GM10847 (cell line): ENCODE results near the gene HOPX.

Experiments
- POLR2A ChIP-seq: IDR thresholded peaks from 2 replicates; pipeline ENCODE4 v1.6.1; 2011; ENCODE audit not compliant: insufficient read length; ENCODE audit errors: extremely low read depth

HOPX gene

DNA sequence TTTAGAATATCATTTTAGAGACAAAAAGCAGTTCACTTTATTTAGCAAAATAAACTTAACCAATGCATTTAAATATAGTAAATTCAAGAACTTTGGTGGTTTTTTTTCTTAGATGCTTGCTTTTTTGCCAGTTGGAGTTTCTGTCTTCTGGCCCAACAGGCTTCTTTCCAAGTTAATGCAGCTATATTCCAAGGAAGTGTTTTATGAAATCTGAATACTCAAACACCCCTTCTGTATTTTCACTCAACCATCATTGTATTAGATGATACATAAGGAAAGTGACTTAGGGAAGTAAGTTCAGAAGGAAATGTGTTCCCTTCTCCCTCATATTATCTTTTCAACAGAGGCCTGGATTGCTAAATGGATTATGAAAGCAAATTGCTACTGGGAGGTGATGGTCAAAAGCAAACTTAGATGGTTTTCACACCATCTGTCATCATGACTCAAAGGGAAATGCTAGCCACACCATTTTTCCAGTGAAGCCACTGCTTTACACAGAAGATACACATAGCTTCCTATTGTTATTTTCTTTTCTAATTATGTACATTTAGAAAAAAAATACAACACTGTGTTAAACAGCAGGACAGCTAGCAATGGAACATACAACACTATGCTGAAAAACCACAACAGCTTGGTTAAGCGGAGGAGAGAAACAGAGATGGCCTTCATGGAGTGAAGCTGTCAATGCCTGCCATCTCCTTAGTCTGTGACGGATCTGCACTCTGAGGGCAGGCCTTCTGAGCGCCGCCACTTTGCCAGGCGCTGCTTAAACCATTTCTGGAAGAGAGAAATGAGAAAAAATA lies 32.9 kb downstream of the HOPX start:
- no peak for TF ChIP-seq POLR2A

DNA sequence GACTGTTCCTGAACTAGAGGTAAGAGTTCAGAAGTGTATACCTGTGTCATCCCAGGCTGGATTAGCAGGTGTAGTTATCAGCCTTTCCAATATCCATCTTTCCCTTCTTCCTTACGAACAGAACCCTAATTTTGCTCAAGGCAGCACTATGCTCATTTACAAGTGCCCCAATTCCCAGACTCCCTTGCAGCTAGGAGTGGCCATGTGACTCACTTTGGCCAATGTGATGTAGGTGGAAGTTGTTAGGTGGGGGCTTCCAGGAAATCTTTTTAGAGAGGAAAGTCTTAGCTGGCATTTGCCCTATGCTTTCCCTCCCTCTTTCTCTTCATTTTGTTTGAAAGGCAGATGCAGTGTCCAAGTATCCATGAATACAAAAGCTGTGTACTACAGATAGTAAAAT lies 34.8 kb downstream of the HOPX start:
- TF ChIP-seq POLR2A, result no peak

DNA sequence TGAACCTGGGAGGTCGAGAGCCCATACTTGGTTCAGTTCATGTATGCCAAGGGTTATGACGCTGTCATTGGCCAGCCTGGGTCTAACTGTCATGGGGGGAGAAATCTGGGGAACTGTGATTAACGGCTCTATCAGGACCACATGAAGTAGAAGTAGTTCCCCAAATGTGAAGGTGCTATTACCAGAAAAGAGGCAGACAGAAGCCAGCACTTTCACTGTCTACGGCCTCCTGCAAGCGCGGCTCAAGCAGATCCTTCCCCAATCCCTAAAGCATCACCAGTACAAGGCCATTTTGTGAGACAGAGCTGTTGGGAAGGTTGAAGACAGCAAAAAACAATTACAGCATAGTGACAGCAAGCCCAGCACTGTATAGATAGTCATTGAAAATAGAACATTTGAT lies 37.5 kb downstream of the HOPX start:
- TF ChIP-seq POLR2A, result no peak

GRCh38 chr4:56641494-56642051 lies 39.5 kb downstream of the HOPX start:
- no peak for TF ChIP-seq POLR2A

DNA sequence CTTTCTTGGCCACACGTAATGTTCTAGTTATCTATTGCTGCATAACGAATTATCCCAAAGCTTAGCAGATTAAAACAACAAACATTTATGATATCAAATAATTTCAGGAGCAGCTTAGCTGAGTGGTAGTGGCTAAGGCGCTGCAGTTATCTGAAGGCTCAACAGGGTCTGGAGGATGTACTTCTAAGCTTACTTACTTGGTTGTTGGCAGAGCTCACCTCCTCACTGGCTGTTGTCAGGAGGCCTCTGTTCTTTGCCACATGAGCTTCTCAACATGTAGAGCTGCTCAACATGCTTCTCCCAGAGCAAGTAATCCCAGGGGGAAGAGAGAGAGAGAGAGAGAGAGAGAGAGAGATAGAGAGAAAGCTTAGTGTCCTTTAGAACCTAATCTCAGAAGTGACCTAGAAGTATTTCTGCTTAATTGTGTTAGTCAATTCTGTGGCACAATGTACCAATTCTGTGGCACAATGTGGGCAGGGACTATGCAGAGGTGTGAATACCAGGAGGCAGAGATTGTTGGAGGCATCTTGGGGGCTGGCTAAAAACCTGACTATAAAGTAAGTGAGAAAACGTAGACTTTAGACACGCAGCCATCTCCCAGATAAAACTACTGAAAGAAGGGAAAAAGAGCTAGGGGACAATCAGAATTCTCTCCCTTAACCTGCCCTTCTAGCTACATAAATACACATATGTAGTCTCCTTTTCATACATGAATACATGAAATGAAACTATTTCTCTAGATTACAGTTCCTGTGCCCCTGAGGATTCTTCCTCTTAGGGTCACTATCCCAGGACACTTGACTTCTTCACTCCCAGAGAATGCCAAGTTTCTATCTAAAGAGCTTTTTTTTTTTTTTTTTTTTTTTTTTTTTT lies 40.2 kb downstream of the HOPX start:
- no peak for TF ChIP-seq POLR2A

DNA sequence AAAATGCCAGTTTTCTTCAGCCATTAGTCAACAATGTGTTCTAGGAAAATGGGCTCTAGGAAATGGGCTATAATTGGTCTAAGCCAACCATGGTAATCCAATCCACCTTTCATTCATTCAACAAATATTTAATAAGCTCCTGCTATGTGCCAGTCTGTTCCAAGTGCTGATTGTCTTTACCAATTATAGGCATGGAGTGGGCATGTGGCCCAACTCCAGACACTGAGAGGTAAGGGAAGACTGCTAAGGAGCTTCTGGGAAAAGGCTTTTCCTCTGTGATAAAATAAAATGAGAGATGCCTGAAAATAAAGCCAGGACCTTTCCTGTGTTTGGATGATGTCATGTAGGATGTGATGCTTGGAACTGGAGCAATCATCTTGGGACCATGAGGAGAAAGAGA lies 43.3 kb downstream of the HOPX start:
- TF ChIP-seq POLR2A, result no peak

DNA sequence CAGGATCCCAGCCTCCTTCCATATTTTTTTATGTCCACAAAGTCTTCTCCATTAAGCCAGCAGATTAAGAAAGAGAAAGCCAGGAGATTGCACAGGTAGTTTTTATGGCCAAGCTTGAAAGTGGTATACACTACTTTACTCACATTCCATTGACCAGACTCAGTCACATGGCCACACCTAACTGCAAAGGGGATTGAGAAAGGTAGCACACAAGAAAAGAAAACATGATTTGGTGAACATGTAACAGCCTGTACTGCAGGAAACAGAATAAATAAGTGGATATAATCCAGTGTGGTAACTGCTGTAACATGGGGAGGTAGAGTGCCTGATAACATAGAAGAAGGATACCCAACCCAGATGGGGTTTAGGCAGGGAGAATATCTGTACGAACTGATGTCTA lies 43.9 kb downstream of the HOPX start:
- TF ChIP-seq POLR2A, result no peak

GRCh38 chr4:56633486-56633885 lies 47.6 kb downstream of the HOPX start:
- no peak for TF ChIP-seq POLR2A

- TF ChIP-seq POLR2A, result no peak
Measured at GRCh38 chr4:56630876-56631666, 50.0 kb downstream of the HOPX start.

DNA sequence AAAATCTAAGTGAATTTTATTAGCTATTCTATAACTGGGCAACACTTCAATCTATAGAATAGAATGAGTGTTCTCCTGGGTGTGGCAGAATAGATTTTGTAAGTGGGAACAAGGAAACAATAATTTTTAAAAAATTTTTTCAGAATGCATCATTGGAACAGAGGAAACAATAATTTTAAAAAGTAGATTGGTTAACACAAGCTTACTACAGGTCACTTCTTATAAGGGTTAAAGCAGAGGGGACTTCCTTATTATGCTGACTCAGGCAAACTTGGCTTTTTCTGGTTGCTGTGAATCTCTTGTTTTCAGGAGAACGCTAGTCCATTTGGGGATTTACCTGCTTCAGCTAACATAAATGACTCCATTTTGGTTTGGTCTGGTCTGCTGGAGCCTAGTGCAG lies 52.5 kb downstream of the HOPX start:
- TF ChIP-seq POLR2A, result no peak

GRCh38 chr4:56627985-56628384 lies 53.1 kb downstream of the HOPX start:
- TF ChIP-seq POLR2A, result no peak

- no peak for TF ChIP-seq POLR2A
Measured at GRCh38 chr4:56627375-56627774, 53.7 kb downstream of the HOPX start.

DNA sequence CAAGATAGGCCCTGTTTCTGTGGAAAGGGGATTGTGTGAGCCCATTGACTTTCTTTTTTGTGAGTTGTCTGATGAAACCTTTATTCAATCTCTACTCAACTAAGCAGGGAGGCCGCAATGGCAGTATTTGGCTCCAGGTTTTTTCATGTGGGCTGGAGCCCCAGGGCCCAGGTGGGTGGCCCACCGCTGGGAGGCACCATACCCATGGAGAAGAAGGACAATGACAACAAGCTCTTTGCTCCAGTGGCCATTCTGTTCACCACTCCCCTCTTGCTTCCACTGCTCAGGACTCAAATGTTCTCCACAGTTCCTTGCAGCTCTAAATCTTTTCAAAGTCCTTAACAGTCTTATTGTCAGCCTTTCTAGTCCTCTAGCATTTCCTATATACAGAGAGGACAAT lies 54.1 kb downstream of the HOPX start:
- TF ChIP-seq POLR2A, result no peak

GRCh38 chr4:56626420-56626819 lies 54.7 kb downstream of the HOPX start:
- no peak for TF ChIP-seq POLR2A

DNA sequence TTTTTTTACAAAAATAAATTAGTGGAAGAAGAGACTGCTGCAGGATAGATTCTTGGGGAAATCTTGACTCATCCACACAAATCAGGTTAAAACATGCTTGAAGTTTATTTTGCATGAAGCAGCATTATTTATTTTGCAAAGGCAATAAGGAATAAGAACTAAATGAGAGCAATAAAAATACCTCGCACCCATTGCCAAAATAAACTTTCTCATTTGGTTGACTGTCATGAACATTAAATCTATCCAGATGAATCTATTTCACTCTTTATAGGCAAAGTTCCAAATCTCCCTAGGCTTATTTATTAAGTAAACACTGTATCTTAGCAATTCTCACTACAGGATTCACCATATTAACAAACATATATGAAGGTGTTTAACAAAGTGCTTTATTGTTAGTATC lies 58.9 kb downstream of the HOPX start:
- TF ChIP-seq POLR2A, result no peak
